AG10803 (cell line): Measurements from ENCODE around the gene KIAA0586.
"Not testable (repeated sequence)": the region's sequence is repeated elsewhere in the genome, so short reads cannot be mapped to it uniquely, and the experiment has no call there.

Source experiments
- DNase-seq: peaks from one replicate; pipeline ENCODE4 v3.0.0; 2010; ENCODE audit warnings: low read depth
- H3K4me3 ChIP-seq: 2 replicates; pipeline ENCODE4 v1.5.1; 2011; ENCODE audit warnings: mild to moderate bottlenecking, low read length, control low read depth
- CTCF ChIP-seq: conservative IDR thresholded peaks from 2 replicates; pipeline ENCODE4 v1.5.1; 2011; ENCODE audit warnings: mild to moderate bottlenecking, low read length, control low read depth, inconsistent platforms

Gene KIAA0586

GRCh38 chr14:58517592-58517991, 90.1 kb downstream of the KIAA0586 start:
- no peak for TF ChIP-seq CTCF
- H3K4me3 ChIP-seq = no peak overlapping the region
- DNase-seq = no peak

GRCh38 chr14:58525691-58526090, 98.2 kb downstream of the KIAA0586 start:
- not testable (repeated sequence) for DNase-seq

GRCh38 chr14:58533446-58533845, 105.9 kb downstream of the KIAA0586 start:
- DNase-seq = peak; percentile 39
- TF ChIP-seq CTCF = no peak
- H3K4me3 ChIP-seq = no peak overlapping the region

More at GRCh38 chr14:58525691-58526090, 98.2 kb downstream of the KIAA0586 start:
- H3K4me3 ChIP-seq = not testable (repeated sequence)

GRCh38 chr14:58535044-58535443, 107.5 kb downstream of the KIAA0586 start:
- no peak for TF ChIP-seq CTCF
- DNase-seq = peak; percentile 16
- no peak overlapping the region for H3K4me3 ChIP-seq

- TF ChIP-seq CTCF = no peak
- H3K4me3 ChIP-seq = no peak overlapping the region
- no peak for DNase-seq
Measured at GRCh38 chr14:58537004-58537403, 109.5 kb downstream of the KIAA0586 start.

- DNase-seq = no peak
- no peak for TF ChIP-seq CTCF
- no peak overlapping the region for H3K4me3 ChIP-seq
Measured at GRCh38 chr14:58540749-58541632, 113.5 kb downstream of the KIAA0586 start.

GRCh38 chr14:58541633-58542022, 114.1 kb downstream of the KIAA0586 start:
- no peak for TF ChIP-seq CTCF
- DNase-seq = no peak
- no peak overlapping the region for H3K4me3 ChIP-seq
